GM18907 (cell line): Measurements from ENCODE around the gene PHACTR4.
A peak's percentile ranks its signal among the peaks of the same experiment; 100 is the strongest.
"Not testable (repeated sequence)": the region's sequence is repeated elsewhere in the genome, so short reads cannot be mapped to it uniquely, and the experiment has no call there.

ENCODE experiments used
- ATAC-seq: cut with Tn5 transposase; IDR thresholded peaks from one replicate; pipeline ENCODE4 v1.9.1; 2021; ENCODE audit warnings: mild to moderate bottlenecking, moderate library complexity; ENCODE audit not compliant: unreplicated experiment

Gene PHACTR4

GRCh38 chr1:28482138-28482537, 112.6 kb downstream of the PHACTR4 start:
- no peak for ATAC-seq

- ATAC-seq = no peak
Observed at GRCh38 chr1:28482702-28483101, 113.2 kb downstream of the PHACTR4 start.

GRCh38 chr1:28494737-28495136, 125.2 kb downstream of the PHACTR4 start:
- ATAC-seq = no peak

DNA sequence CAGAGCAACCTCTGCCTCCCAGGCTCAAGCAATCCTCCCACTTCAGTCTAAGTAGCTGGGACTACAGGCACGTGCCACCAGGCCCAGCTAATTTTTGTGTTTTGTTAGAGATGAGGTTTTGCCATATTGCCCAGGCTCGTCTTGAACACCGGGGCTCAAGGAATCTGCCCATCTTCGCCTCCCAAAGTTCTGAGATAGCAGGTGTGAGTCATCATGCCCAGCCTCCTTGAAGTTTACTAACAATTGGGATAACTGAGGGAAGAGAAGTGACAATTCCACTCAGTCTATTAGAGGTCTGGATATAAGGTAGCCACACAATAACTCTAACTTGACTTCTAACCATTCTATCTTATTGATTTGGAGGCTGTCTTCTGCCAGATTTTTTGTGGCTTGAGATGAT, 130.0 kb downstream of the PHACTR4 start:
- no peak for ATAC-seq

DNA sequence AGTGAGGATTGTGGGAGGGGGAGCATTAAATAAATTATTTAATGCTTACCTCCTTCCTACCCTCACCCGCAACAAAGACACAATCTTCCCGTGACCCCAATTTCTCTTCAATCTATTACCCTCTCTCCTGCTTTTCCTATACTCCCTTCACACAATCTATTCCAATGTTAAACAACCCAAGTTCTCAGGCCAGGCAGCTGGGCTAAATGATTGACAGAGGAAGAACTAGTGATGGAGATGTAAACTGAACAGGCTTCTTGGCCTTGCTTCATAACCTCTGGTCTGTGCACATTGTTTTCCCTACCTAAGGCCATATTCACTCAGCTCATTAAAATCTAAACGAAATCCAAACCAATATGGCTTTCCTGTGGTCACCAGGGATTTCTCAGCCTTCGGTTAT, 132.4 kb downstream of the PHACTR4 start:
- no peak for ATAC-seq

DNA sequence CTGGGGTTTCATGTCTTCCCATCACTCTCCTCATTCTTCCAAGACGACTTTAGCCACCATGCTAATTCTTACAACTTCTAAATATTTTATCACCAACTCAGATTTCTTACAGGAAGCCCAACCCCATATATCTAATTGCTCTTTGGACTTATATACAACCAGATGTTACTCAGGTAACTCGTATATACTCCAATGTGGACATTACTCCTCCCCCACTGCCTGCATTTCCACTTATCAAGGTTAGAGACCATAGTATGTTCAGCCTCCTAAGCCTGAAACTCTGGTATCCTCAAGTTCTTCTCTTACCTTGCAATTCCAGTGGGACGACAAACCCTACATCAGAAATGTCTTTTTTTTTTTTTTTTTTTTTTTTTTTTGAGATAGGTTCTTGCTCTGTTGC, 133.6 kb downstream of the PHACTR4 start:
- ATAC-seq = no peak

DNA sequence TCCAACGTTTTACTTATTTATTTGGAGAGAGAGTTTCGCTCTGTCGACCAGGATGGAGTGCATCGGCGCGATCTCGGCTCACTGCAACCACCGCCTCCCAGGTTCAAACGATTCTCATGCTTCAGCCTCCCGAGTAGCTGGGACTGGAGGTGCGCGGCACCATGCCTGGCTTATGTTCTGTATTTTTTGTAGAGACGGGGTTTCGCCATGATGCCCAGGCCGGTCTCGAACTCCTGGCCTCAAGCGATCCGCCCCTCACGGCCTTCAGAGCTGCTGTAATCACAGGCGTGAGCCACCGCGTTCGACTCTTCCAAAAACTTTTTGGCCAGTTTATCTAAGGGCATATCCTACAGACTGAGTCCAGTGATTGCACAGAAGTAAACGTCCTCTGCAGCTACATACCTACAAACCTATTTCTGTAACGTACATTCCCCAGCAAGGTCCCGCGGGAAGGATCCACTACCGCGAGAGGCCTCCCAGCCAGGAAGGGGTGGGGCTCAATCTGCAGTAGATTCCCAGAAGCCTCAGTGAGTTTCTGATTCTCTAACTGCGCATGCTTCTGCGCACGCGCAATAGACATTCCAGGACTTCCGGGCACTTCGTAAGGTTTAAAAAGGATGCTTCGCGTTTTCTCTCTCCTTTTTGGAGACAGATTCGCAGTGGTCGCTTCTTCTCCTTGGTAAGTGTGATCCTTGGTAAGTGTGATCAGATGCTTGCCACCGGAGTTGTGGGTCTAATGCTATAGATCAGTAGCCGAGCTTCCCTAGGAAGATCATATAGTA, 136.1 kb downstream of the PHACTR4 start, which contains the start of gene RCC1:
RCC1 (plus strand) TSS at position 638 of the 782 bp plus-strand sequence. CDS start 23,824 bp downstream, outside the sequence.
- peak; percentile 81 for ATAC-seq

- ATAC-seq = no peak
Observed at GRCh38 chr1:28506907-28507246, 137.3 kb downstream of the PHACTR4 start.

- no peak for ATAC-seq
Observed at GRCh38 chr1:28507247-28507645, 137.7 kb downstream of the PHACTR4 start.

- no peak for ATAC-seq
Observed at GRCh38 chr1:28507646-28508434, 138.3 kb downstream of the PHACTR4 start.

- no peak for ATAC-seq
Observed at GRCh38 chr1:28508435-28508754, 138.9 kb downstream of the PHACTR4 start.

- no peak for ATAC-seq
Observed at GRCh38 chr1:28509705-28510272, 140.2 kb downstream of the PHACTR4 start.

DNA sequence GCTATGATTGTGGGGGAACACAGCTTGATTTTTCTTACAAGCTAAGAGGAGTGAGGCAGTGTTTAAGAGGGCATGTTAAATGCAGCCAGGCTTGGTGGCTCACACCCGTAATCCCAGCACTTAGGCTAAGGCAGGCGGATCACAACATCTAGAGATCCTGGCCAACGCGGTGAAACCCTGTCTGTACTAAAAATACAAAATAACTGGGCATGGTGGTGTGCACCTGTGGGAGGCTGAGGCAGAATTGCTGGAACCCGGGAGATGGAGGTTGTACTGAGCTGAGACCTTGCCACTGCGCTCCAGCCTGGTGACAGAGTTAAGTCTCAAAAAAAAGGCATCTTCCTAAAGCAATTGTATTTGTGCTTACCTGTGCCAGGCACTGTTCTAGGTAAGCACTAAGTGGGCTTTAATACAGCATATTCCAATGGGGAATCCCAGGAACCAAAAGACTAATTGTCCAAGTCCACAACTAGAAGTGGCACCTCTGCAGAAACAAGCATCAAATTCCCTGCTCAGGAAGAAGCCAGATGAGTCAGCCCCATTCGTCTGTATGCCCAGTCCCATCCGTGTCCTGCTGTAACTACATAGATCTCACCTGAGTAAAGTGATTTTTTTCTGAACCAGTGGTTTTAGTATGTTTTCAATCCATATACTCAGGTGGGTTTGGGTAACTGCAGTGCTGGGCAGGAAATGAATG, 140.9 kb downstream of the PHACTR4 start:
- ATAC-seq = no peak

- ATAC-seq = no peak
Observed at GRCh38 chr1:28510970-28511440, 141.5 kb downstream of the PHACTR4 start.

DNA sequence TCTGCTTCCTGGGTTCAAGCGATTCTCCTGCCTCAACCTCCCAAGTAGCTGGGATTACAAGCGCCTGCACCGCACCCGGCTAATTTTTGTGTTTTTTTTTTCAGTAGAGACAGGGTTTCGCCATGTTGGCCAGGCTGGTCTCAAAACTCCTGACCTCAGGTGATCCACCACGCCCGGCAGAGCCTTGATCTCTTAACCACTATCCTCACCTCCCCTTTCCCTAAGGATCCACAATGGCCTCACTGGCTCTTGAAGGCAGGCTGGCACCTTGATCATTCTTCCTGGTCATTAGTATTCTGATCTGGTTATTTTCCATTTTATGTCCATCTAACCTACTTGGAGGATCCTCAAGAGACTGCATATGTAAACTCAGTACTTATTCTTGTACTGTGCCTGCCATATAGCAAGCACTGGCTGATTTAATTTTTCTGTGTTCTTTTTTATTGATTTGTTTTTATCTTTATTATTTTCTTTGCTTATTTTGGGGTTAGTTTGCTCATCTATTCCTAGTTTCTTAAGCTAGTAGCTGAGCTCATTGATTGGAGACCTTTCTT, 142.6 kb downstream of the PHACTR4 start:
- ATAC-seq = no peak

GRCh38 chr1:28514445-28514933, 144.9 kb downstream of the PHACTR4 start:
- not testable (repeated sequence) for ATAC-seq

DNA sequence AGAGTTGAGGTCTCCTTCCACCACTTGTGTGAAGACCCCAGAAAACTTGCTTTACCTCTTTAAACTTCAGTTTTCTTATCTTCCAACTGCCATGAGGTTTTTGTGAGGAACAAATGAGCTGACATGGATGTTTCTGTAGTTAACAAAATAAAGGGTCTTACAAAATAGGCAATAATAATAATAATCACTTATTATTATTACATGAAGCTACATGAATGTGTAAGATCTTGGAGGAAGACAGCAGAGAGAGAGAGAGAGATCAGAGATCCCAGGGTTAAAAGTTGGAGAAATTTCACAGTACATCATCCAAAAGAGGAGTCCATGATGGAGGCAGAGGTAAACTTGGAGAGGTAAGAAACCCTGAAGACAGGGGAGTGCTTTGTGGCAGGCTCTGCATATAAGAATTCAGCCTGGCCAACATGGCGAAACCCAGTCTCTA, 147.0 kb downstream of the PHACTR4 start:
- no peak for ATAC-seq

GRCh38 chr1:28517649-28517999, 148.1 kb downstream of the PHACTR4 start:
- peak; percentile 3 for ATAC-seq

DNA sequence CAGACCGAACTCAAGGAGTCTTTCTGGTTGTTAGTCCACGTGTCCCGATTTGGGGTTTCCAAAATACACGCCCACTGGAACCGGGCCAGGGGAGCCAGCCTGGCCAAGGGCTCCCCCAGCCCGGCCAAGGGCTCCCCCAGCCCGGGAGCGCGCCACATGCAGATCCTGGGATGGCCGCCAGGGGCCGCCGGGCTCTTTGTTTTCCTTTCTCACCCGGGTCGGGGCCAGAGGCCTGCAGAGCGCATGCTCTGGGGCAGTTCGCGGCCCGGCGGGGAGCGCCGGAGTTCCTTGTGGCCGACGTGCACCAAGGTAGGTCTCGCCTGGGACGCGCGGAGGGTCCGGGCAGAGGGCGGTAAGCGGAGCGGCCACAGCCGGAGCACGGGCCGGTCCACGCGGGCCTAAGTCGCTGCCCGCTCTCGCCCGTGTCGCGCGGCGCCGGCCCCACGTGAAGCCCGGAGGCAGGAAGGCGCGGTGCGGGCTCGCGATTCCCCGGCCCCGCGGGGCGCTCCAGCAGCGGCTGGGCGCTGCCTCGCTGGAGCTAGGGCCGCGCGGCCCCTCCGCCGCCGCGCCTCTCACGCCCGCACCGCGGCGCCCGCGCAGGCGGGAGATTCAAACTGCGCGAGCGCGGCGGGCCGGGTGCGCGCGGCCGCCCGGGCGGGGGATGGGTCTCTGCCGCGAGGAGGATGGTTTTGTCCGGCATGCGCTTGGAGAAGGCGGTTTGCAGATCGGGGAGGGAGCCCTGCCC, 148.6 kb downstream of the PHACTR4 start:
- ATAC-seq = peak; percentile 74

- ATAC-seq = no peak
Observed at GRCh38 chr1:28518745-28519341, 149.3 kb downstream of the PHACTR4 start.
